HepG2 (cell line): ENCODE measurements around the gene ADGRD1. TPM values are rescaled to one million over a fixed set of nuclear protein-coding genes. Genes with fewer than 3 reads are reported as not detected.

Experiments
- ATAC-seq: fragments of 200-7000 bp; cut with Tn5 transposase; 3 replicates; pipeline ENCODE4 v1.9.1; 2020; ENCODE audit warnings: mild to moderate bottlenecking, moderate library complexity
- BruUV-seq: library from RNA; stranded (reverse); fragments of 400-500 nt; replicated peaks from 2 replicates; lab custom pipeline; 2021; lab: Mats Ljungman, UMichigan
- CTCF ChIA-PET: fragments of 300-600 bp; formaldehyde crosslinking; extraction: SDS; loops from one replicate; lab custom pipeline; 2021; ENCODE audit warnings: low total read pairs, inconsistent platforms, low intra/inter-chr PET ratio; lab: Yijun Ruan, JAX
- POLR2A ChIA-PET: fragments of 350-600 bp; sonication (Branson Sonifier 250); formaldehyde crosslinking; loops from one replicate; lab custom pipeline; 2020; ENCODE audit warnings: antibody characterized with exemption, inconsistent platforms; lab: Yijun Ruan, JAX
- DNase-seq: peaks from one replicate; pipeline ENCODE4 v3.0.0-alpha.2; 2015; ENCODE audit warnings: low spot score
- FAIRE-seq: peaks from 3 replicates; lab custom pipeline; 2011; peaks lifted over from hg19 to GRCh38; lab: Jason Lieb, UNC
- H2AFZ ChIP-seq: one replicate; pipeline ENCODE4 v1.6.1; 2011; ENCODE audit warnings: low read length, inconsistent platforms
- H3K27ac ChIP-seq: fragments of 300-600 bp; 3 replicates; pipeline ENCODE4 v1.8.0; 2011; ENCODE audit warnings: mixed run types, mild to moderate bottlenecking, mixed read lengths, low read length, inconsistent platforms; ENCODE audit not compliant: insufficient read depth; ENCODE audit errors: extremely low read length
- H3K27me3 ChIP-seq, 2 experiments: fragments of 200-600 bp in 1 of 2; 2 replicates in 1 of 2; 3 replicates in 1 of 2; pipeline versions ENCODE4 v1.6.0 to v1.8.0; 2011; ENCODE audit warnings: low read length in 2 of 2, mild to moderate bottlenecking in 2 of 2, moderate library complexity in 2 of 2, inconsistent platforms in 1 of 2; ENCODE audit not compliant: insufficient read depth in 2 of 2, control insufficient read depth in 1 of 2
- H3K36me3 ChIP-seq, 2 experiments: fragments of 200-600 bp in 1 of 2; replicated peaks in 1 of 2; 2 replicates in 1 of 2; 3 replicates in 1 of 2; pipeline versions ENCODE4 v1.5.1 to v1.8.0; 2011; ENCODE audit warnings: low read length in 2 of 2, inconsistent platforms in 1 of 2; ENCODE audit not compliant: insufficient read depth in 2 of 2, control insufficient read depth in 1 of 2
- H3K4me1 ChIP-seq: 2 replicates; pipeline ENCODE4 v1.5.1; 2012; ENCODE audit warnings: low read length, inconsistent platforms; ENCODE audit not compliant: insufficient read depth
- H3K4me2 ChIP-seq: 2 replicates; pipeline ENCODE4 v1.6.0; 2011; ENCODE audit warnings: low read depth, low read length, inconsistent platforms
- H3K4me3 ChIP-seq, 3 experiments: fragments of 200-600 bp in 1 of 3; sonication (generic), shearing (Covaris generic) in 1 of 3; replicated peaks in 1 of 3; 2 replicates each; pipeline ENCODE4 v1.5.1; 2011 to 2016; ENCODE audit warnings: low read length in 3 of 3, inconsistent platforms in 2 of 3, low read depth in 2 of 3, mild to moderate bottlenecking in 2 of 3, control low read depth in 1 of 3, mixed read lengths in 1 of 3; ENCODE audit not compliant: insufficient read depth in 1 of 3
- H3K79me2 ChIP-seq: one replicate; pipeline ENCODE4 v1.6.1; 2011; ENCODE audit warnings: low read length, inconsistent platforms; ENCODE audit not compliant: insufficient read depth
- H3K9ac ChIP-seq: 2 replicates; pipeline ENCODE4 v1.6.0; 2011; ENCODE audit warnings: mild to moderate bottlenecking, low read depth, low read length, inconsistent platforms; ENCODE audit not compliant: insufficient read depth
- H3K9me3 ChIP-seq: 2 replicates; pipeline ENCODE4 v1.5.1; 2012; ENCODE audit warnings: mild to moderate bottlenecking, low read length
- H4K20me1 ChIP-seq: 2 replicates; pipeline ENCODE4 v1.6.0; 2011; ENCODE audit warnings: inconsistent platforms, mild to moderate bottlenecking, low read length, moderate library complexity; ENCODE audit not compliant: insufficient read depth
- ATM ChIP-seq: fragments of 450-650 bp; IDR thresholded peaks from 2 replicates; pipeline ENCODE4 v1.7.1; 2017; ENCODE audit warnings: mild to moderate bottlenecking, borderline replicate concordance
- FOXK1 ChIP-seq: sonication (generic); formaldehyde crosslinking; IDR thresholded peaks from 2 replicates; pipeline ENCODE4 v1.4.0; 2020; ENCODE audit warnings: low read depth, missing genetic modification reagents, borderline replicate concordance
- HNRNPL ChIP-seq: fragments of 200-400 bp; formaldehyde crosslinking; IDR thresholded peaks from 2 replicates; pipeline ENCODE4 v1.6.1; 2017; ENCODE audit warnings: mild to moderate bottlenecking, low read depth, low read length
- HNRNPLL ChIP-seq: fragments of 200-400 bp; formaldehyde crosslinking; IDR thresholded peaks from 2 replicates; pipeline ENCODE4 v1.6.1; 2017; ENCODE audit warnings: mild to moderate bottlenecking, low read depth, low read length; ENCODE audit not compliant: poor library complexity, severe bottlenecking
- KDM6A ChIP-seq: IDR thresholded peaks from 2 replicates; pipeline ENCODE4 v1.6.1; 2016; ENCODE audit warnings: low read depth
- NBN ChIP-seq: fragments of 450-650 bp; conservative IDR thresholded peaks from 2 replicates; pipeline ENCODE4 v1.6.1; 2017
- NFKBIZ ChIP-seq: IDR thresholded peaks from 2 replicates; pipeline ENCODE4 v1.6.1; 2018; ENCODE audit warnings: missing genetic modification reagents, missing compliant biosample characterization
- NR2F2 ChIP-seq: IDR thresholded peaks from 2 replicates; pipeline ENCODE4 v1.6.1; 2012; ENCODE audit warnings: low read depth, inconsistent platforms, borderline replicate concordance
- TAF15 ChIP-seq: fragments of 200-400 bp; formaldehyde crosslinking; IDR thresholded peaks from one replicate; pipeline ENCODE4 v1.6.1; 2018; ENCODE audit warnings: mild to moderate bottlenecking, low read depth, low read length; ENCODE audit not compliant: poor library complexity, severe bottlenecking
- TCF7L2 ChIP-seq: IDR thresholded peaks from 2 replicates; pipeline ENCODE4 v1.6.1; 2011; ENCODE audit warnings: mild to moderate bottlenecking, low read depth, low read length, moderate library complexity
- ZNF160 ChIP-seq: sonication (generic); formaldehyde crosslinking; IDR thresholded peaks from 2 replicates; pipeline ENCODE4 v1.8.0; 2022; ENCODE audit warnings: mild to moderate bottlenecking, inconsistent platforms, missing genetic modification reagents
- ZNF510 ChIP-seq: sonication (generic); formaldehyde crosslinking; IDR thresholded peaks from 2 replicates; pipeline ENCODE4 v1.4.0; 2020; ENCODE audit warnings: low read depth, mild to moderate bottlenecking, missing genetic modification reagents
- WGBS: methylation state at CpG from one replicate; pipeline ENCODE4 v1.1.6; 2017; ENCODE audit warnings: low lambda C conversion rate; 5-methylcytosine and 5-hydroxymethylcytosine counted together
- in situ Hi-C: cut with HindIII; loops from 2 replicates; pipeline ENCODE4 v1.10.0; 2017; ENCODE audit warnings: low pct_unique_long_range_greater_than_20kb; ENCODE audit not compliant: extremely low pct_ligation_motif_present
- intact Hi-C: fragments of 100-400 bp; cut with micrococcal nuclease; formaldehyde crosslinking; loops from one replicate; pipeline ENCODE4 v1.10.0; 2022; ENCODE audit not compliant: unreplicated experiment
- polyA plus RNA-seq, 8 experiments: library from polyadenylated mRNA; depleted of rRNA in 3 of 8; stranded (reverse) in 7 of 8; unstranded in 1 of 8; fragments of >200 nt; fragmentation: Illumina TruSeq in 4 of 8; extraction: Trizol in 4 of 8; gene quantifications; 2 replicates each; pipeline versions ENCODE4 v1.2.1 to v1.2.3, GENCODE V29; 2011 to 2016; ENCODE audit warnings: low read depth in 4 of 8, missing spikeins in 1 of 8, mixed read lengths in 1 of 8; ENCODE audit not compliant: insufficient read depth in 1 of 8
- total RNA-seq, 5 experiments: library from RNA; depleted of rRNA; stranded (reverse); fragments of >200 nt; fragmentation: Illumina TruSeq; extraction: Trizol; gene quantifications; 2 replicates each; pipeline ENCODE4 v1.2.3, GENCODE V29; 2016; ENCODE audit warnings: low read depth in 1 of 5
- TF ChIP-seq, protein P1 (sequence below): sonication (generic); formaldehyde crosslinking; IDR thresholded peaks from 2 replicates; pipeline ENCODE4 v1.5.1; 2020; ENCODE audit warnings: missing genetic modification reagents, mild to moderate bottlenecking, borderline replicate concordance
- TF ChIP-seq, protein P2 (sequence below): sonication (generic); formaldehyde crosslinking; IDR thresholded peaks from 2 replicates; pipeline ENCODE4 v1.8.1; 2023; ENCODE audit warnings: mild to moderate bottlenecking, moderate library complexity, missing genetic modification reagents

ADGRD1 gene
- total and polyA plus RNA-seq, 2 of the 13 experiments (the other 11 are each of a cell fraction or from before 2014, with no cell fraction given), result 0.46 to 12.4 TPM

DNA sequence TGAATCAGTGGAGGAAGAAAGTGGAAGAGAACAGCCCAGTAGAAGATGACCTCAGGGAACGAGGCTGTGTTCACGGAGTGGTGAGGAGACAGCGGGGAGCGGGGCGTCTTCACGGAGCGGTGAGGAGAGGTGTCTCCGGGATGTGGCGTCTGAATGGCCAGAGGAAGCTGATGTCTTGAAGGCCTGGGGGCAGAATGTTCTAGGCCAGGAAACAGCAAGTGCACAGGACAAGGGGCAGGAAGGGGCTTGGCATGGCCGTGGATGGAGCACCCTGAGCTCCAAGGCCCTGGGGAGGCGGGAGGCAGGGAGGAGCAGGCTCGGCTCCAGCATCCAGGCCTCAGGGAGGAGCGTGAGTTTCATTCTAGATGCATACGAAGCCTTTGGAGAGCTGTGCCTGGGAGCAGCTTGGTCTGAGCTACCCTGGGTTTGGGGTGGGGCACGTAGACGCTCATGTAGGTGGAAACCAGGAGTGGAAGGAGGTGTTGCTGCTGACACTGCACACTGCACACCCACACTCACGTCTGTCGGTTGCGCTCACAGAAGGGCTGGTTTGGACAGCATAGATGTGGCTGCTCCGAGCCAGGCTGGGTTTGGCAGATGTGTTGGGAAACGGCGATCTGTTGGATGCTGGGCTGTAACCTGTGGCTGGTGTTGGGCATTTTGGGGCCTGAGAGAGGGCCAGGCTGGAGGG lies 131.6 kb downstream of the ADGRD1 start:
- FAIRE-seq, result no peak
- Histone ChIP-seq H3K4me1 (peaks cover 1% of the 10 kb centered on the region; the same call in 1 of the 2 replicates), H3K36me3 (no peaks in the 10 kb centered on the region), H4K20me1 (no peaks in the 10 kb centered on the region), H3K79me2 (no peaks in the 10 kb centered on the region), H3K4me2 (no peak overlapping the region), H3K27ac (no peak overlapping the region), H3K9ac (no peak overlapping the region), H3K4me3 (no peak overlapping the region), H3K27me3 (no peaks in the 10 kb centered on the region), H2AFZ (no peak overlapping the region), H3K9me3 (no peaks in the 10 kb centered on the region)
- CTCF ChIA-PET, result no interaction called here
- POLR2A ChIA-PET, result no interaction called here
- intact Hi-C loops, result no loop called here
- TF ChIP-seq ZNF160 (CRISPR knock-in tag), result no peak
- TF ChIP-seq, protein P1, sequence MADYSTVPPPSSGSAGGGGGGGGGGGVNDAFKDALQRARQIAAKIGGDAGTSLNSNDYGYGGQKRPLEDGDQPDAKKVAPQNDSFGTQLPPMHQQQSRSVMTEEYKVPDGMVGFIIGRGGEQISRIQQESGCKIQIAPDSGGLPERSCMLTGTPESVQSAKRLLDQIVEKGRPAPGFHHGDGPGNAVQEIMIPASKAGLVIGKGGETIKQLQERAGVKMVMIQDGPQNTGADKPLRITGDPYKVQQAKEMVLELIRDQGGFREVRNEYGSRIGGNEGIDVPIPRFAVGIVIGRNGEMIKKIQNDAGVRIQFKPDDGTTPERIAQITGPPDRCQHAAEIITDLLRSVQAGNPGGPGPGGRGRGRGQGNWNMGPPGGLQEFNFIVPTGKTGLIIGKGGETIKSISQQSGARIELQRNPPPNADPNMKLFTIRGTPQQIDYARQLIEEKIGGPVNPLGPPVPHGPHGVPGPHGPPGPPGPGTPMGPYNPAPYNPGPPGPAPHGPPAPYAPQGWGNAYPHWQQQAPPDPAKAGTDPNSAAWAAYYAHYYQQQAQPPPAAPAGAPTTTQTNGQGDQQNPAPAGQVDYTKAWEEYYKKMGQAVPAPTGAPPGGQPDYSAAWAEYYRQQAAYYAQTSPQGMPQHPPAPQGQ, result no peak
- TF ChIP-seq ZNF510, result no peak
- no peak for TF ChIP-seq HNRNPLL
- no peak for TF ChIP-seq NBN
- TF ChIP-seq TAF15, result no peak
- no peak for TF ChIP-seq HNRNPL
- TF ChIP-seq, protein P2, sequence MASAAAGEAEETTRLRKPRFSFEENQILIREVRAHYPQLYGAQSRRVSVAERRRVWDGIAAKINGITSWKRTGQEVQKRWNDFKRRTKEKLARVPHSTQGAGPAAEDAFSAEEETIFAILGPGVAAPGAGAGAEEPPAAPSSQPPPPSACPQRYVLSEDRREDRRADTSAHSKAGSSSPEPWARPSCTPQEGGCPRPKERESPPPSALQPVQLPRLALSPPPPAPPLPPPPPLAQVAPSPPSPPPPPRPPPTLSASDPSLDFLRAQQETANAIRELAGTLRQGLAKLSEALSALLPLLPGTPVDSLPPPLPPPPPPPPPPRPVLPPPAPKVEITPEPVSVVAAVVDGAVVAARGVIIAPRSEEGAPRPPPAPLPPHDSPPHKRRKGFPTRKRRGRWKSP (CRISPR knock-in tag), result no peak
- no peak for TF ChIP-seq NR2F2
- TF ChIP-seq TCF7L2, result no peak
- TF ChIP-seq NFKBIZ, result no peak
- TF ChIP-seq ATM, result no peak
- no peak for TF ChIP-seq KDM6A (CRISPR knock-in tag)
- TF ChIP-seq FOXK1 (CRISPR knock-in tag), result no peak
- ATAC-seq, result no peak
- no TSS peak for BruUV-seq
- 88% methylated on average over 21 of the region's 22 CpGs for WGBS
- no peak for DNase-seq
- in situ Hi-C loops, result no loop called here
